Middle frontal gyrus (tissue), 1 donor: ENCODE results near the gene KRTDAP.
"Not testable (repeated sequence)": the region's sequence is repeated elsewhere in the genome, so short reads cannot be mapped to it uniquely, and the experiment has no call there.

ENCODE experiments used
- DNase-seq: peaks from one replicate; pipeline ENCODE4 v3.0.0-alpha.2; 2015; ENCODE audit warnings: low spot score; ENCODE audit errors: extremely low spot score

Gene KRTDAP

GRCh38 chr19:35486268-35486708 is 4.0 kb downstream of the KRTDAP start:
- no peak for DNase-seq

DNA sequence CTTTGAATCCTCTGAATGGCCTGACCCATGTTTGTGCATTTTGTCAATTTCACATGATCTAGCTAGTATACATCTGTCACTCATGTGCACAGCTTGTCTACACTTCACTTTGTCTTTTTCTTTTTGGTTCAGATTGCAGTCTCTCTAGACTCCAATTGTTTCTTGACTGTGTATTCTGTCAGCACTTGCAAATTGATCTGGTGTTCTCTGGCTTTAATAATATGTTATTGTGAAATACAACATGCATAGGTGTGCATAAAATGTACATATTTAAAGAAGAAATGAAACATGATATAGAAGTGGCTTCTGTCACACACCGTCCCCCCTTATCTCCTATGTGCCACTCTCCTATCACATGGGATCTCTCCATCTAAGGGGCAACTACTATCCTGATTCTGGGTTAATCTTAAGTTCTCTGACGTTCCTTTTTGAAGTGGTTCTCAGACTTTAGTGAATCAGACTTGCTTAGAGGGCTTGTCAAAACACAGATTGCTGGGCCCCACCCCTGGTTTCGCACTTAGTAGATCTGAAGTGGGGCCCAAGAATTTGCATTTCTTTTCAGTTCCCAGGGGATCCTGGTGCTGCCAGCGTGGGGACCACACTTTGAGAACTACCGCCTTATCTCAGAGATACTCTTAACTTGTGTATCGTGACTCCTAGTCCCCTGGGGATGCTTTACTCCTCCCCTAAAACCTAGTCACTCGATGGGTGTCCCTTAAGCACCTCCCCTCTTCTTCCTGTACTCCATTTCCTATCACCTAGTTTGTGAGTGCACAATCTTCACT is 5.8 kb downstream of the KRTDAP start:
- DNase-seq, result no peak

DNA sequence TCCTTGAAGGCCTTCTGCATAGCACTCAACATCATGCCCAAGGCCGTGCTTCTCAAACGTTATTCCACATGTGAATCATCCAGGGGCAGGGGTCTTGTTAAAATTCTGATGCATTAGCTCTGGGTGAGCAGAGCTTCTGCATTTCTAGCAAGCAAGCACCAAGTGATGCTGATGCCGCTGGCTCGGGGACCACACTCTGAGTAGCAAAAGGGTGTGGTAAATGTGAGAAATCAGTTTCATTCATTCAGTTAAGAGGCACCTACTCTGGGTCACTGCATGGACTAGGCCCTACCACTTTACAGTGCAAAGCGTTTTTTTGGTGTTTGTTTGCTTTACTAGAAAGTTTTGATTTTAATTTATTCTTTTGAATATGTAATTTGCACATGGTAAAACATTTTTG is 7.2 kb downstream of the KRTDAP start:
- no peak for DNase-seq

DNA sequence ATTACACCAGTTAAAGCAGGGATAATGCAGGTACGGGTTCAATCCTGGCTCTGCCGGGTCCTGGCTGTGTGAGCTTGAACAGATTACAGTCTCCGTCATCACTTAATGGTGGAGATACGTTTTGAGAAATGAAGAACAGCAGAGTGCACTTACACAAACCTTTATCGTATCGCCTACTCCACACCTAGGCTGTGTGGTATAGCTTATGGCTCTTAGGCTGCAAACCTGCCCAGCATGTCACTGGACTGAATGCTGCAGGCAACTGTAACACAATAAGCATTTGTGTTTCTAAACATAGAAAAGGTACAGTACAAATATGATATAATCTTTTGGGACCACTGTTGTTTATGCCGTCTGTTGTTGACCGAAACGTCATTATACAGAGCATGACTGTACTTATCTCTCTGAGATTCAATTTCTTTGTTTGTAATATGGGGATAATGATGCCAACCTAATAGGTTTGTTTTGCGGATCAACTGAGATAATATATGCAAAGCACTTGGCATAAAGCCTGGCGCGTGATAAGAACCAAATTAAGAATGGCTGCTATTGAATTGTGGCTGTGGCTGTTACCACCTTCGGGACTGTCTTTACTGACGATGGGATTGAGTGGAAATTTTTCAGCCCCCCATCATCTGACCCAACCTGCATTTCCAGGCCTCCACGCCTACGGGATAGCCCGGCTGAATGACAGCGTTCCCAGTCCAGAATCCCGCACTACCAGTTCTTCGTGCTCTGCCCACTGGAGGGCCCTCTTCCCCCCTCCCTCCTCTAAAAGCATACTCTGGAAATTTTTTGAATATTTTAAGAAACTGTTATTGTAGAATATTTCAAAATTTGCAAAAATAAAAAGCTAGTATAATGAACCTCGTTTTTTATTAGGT is 11.2 kb downstream of the KRTDAP start:
- no peak for DNase-seq

DNA sequence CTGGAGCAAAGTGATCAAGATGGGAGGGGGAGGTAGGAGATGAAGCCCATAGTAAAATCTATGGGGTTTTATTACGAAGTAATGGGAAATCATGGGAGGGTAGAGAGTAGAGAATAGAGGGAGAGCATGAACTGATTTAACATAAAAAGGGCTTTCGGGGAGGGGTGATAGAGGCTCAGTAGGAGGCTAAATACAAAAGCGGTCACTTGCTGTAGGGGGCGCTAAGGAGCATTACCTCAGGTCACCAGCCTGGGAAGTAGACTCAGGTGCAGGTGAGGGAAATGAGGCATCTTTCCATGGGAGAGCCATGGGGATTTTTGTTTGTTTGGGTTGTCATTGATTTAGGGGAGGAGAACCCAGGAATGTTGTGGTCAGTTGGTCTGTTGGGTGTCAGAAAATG is 14.1 kb downstream of the KRTDAP start:
- no peak for DNase-seq

GRCh38 chr19:35474594-35474993 is 15.7 kb downstream of the KRTDAP start:
- not testable (repeated sequence) for DNase-seq

- no peak for DNase-seq
Measured at GRCh38 chr19:35474104-35474503, 16.2 kb downstream of the KRTDAP start.

GRCh38 chr19:35471946-35472345 is 18.3 kb downstream of the KRTDAP start:
- no peak for DNase-seq

- not testable (repeated sequence) for DNase-seq
Measured at GRCh38 chr19:35471075-35471474, 19.2 kb downstream of the KRTDAP start.

DNA sequence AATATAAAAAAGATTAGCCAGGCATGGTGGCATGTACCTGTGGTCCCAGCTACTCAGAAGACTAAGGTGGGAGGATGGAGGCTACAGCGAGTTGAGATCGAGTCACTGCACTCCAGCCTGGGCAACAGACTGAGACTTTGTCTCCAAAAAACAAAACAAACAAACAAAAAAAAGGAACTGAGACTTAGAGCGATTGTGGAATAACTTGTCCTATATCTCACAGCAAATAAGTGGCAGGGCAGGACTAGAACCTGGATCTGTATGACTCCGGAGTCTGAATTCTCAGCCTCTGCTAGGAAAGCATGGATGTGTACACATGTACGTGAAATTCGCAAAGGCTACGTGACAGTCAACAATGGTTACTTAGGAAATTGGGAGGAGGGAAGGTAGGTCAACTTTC is 20.1 kb downstream of the KRTDAP start:
- no peak for DNase-seq

GRCh38 chr19:35468637-35469036 is 21.6 kb downstream of the KRTDAP start:
- no peak for DNase-seq

DNA sequence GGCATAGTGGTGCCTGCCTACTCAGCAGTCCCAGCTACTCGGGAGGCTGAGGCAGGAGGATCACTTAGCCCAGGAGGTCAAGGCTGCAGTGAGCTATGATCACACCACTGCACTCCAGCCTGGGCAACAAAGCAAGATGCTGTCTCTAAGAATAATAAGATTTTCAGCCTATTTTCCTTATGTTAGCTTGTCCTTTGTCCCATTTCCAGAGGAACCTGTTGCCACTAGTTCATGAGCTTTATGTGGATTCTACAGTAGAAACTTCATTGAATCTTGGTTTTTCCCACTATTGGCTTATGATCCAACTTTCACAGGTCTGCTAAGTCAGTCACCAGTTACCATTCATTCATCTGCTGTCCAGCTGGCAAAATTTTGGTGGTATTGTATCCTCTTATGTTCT is 24.0 kb downstream of the KRTDAP start:
- DNase-seq, result no peak

GRCh38 chr19:35462956-35463355 is 27.3 kb downstream of the KRTDAP start:
- DNase-seq, result not testable (repeated sequence)

GRCh38 chr19:35462476-35462953 is 27.7 kb downstream of the KRTDAP start:
- no peak for DNase-seq

DNA sequence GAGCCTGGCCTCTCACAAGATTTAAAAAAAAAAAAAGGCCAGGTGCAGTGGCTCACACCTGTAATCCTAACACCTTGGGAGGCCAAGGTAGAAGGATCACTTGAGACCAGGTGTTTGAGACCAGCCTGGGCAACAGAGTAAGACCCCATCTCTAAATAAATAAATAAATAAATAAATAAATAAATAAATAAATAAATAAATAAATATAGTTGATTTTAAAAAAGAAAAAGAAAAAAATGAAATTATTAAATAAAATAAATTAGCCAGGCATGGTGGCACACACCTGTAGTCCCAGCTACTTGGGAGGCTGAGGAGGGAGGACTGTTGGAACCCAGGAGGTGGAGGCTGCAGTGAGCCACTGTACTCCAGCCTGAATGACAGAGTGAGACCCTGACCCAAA is 28.5 kb downstream of the KRTDAP start:
- DNase-seq, result not testable (repeated sequence)

DNA sequence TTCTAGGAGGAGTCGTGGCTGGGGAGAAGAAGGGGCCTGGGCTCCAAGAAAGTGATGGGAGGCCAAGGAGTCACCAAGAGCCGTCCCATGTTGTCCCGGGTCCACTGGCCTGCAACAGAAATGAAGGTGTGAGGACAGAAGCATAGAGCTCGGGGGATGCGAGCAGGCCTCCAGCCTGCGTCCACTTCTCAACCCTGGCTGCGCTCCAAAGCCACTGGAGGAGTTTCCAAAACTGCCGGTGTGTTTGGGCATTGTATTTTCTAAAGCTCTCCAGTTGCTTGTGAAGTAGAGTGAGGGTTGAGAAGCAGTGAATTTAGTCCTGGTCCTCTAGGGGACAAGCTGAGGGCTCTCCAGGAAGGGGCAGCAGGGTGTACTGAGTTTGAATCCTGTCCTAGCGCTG is 29.2 kb downstream of the KRTDAP start:
- no peak for DNase-seq

DNA sequence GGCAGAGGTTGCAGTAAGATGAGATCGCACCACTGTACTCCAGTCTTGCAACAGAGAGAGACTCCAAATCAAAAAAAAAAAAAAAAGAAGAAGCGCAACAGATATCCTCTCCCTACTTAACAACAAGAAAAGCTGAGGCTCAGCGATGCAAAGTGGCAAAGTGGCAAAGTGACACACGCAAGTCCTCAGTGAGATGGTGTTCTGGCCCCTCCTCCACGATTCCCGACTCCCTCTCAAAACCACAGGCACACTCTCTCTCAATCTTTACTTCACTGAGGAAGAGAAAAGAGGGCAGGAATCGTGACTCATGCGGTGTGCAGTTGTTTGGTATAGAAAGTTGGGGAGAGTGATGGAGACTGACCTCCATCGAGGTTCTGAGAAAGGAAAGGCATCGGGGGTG is 29.7 kb downstream of the KRTDAP start:
- DNase-seq, result no peak

DNA sequence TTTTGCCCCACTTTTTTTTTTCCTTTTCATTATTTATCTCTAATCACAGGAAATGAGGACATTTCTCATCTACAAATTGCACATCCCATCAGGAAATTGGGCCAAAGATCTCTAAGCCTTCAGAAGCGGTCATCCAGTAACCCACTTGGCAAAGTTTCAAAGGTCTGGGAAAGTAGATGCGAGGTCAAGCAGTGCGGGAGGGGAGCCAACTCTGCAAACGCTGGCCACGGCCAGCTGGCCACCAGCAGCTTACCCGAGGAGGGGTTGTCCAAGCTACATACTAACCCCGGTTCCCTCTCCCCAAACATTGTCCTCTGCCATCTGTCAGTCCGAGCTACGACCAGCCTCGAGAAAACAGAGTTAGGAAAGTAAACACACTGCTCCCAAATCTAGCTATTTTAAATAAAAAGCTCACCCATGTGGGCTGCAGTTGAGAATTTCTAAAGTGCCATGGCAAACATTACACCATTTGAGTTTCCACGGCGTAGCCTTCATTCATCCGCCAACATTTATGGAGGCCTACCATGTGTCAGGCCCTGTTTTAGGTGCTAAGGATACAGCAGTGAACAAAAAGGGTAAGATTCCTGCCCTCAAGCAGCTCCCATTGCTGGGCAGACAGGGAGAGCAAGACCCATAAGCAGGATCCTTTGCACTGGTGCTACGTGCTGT is 30.7 kb downstream of the KRTDAP start:
- DNase-seq, result no peak

GRCh38 chr19:35458731-35459391 is 31.4 kb downstream of the KRTDAP start:
- DNase-seq, result no peak

GRCh38 chr19:35458192-35458591 is 32.1 kb downstream of the KRTDAP start:
- DNase-seq, result no peak

GRCh38 chr19:35457173-35457572 is 33.1 kb downstream of the KRTDAP start:
- no peak for DNase-seq
